ENCODE measurements around the gene SMARCA2. TPM values are rescaled to one million over a fixed set of nuclear protein-coding genes. Genes with fewer than 3 reads are reported as not detected.

Gene SMARCA2
- polyA plus RNA-seq, 1 donor from 2014 or later, result 150 TPM

GRCh38 chr9:2215921-2216441 is 200.8 kb downstream of the SMARCA2 start:
- no peak overlapping the region for H3K4me2 ChIP-seq (ENCODE audit: low read length)
- TF ChIP-seq TAF1 (IDR thresholded peaks at IDR 0.05; ENCODE audit: low read depth) (no peak), POLR2AphosphoS5 (IDR thresholded peaks at IDR 0.05) (no peak), SMC3 (conservative IDR thresholded peaks at IDR 0.05; ENCODE audit: poor library complexity) (no peak), EZH2 (IDR thresholded peaks at IDR 0.05; ENCODE audit: borderline replicate concordance, insufficient read depth, low read length, poor library complexity, severe bottlenecking) (no peak), CTCF (IDR thresholded peaks at IDR 0.05; ENCODE audit: poor library complexity, severe bottlenecking) (no peak), MXI1 (conservative IDR thresholded peaks at IDR 0.05; ENCODE audit: poor library complexity, severe bottlenecking) (no peak), EP300 (conservative IDR thresholded peaks at IDR 0.05; ENCODE audit: poor library complexity, severe bottlenecking) (no peak)
- no peaks in the 10 kb centered on the region for H3K27me3 ChIP-seq (ENCODE audit: insufficient read depth, low read depth, low read length)
- no peak overlapping the region for H2AFZ ChIP-seq (ENCODE audit: low read depth, low read length)
- H3K79me2 ChIP-seq (replicated peaks; ENCODE audit: insufficient read depth, low read length), result no peaks in the 10 kb centered on the region
- no peaks in the 10 kb centered on the region for H3K9me2 ChIP-seq (ENCODE audit: insufficient read depth, low read length)
- no peak overlapping the region for H3K4me3 ChIP-seq (ENCODE audit: low read length)
- no peaks in the 10 kb centered on the region for H3K36me3 ChIP-seq (ENCODE audit: insufficient read depth, low read length)
- H3K9me3 ChIP-seq (ENCODE audit: low read length), result no peaks in the 10 kb centered on the region
- H3K9ac ChIP-seq (ENCODE audit: low read length), result no peak overlapping the region
- H4K20me1 ChIP-seq (ENCODE audit: insufficient read depth), result no peaks in the 10 kb centered on the region
- no peaks in the 10 kb centered on the region for H3F3A ChIP-seq (ENCODE audit: insufficient read depth, low read length, poor library complexity, severe bottlenecking)
- no peak overlapping the region for H3K27ac ChIP-seq (ENCODE audit: low read length)

GRCh38 chr9:2216591-2216990 is 201.4 kb downstream of the SMARCA2 start:
- Histone ChIP-seq H3K9me3 (ENCODE audit: low read length) (no peaks in the 10 kb centered on the region), H3K4me3 (ENCODE audit: low read length) (no peak overlapping the region), H2AFZ (ENCODE audit: low read depth, low read length) (no peak overlapping the region), H3K27ac (ENCODE audit: low read length) (no peak overlapping the region), H3K9ac (ENCODE audit: low read length) (no peak overlapping the region), H3K27me3 (ENCODE audit: insufficient read depth, low read depth, low read length) (no peaks in the 10 kb centered on the region), H4K20me1 (ENCODE audit: insufficient read depth) (no peaks in the 10 kb centered on the region), H3K36me3 (ENCODE audit: insufficient read depth, low read length) (no peaks in the 10 kb centered on the region), H3K79me2 (replicated peaks; ENCODE audit: insufficient read depth, low read length) (no peaks in the 10 kb centered on the region), H3K4me2 (ENCODE audit: low read length) (no peak overlapping the region), H3K9me2 (ENCODE audit: insufficient read depth, low read length) (no peaks in the 10 kb centered on the region), H3F3A (ENCODE audit: insufficient read depth, low read length, poor library complexity, severe bottlenecking) (no peaks in the 10 kb centered on the region)
- no peak for TF ChIP-seq POLR2AphosphoS5 (IDR thresholded peaks at IDR 0.05)
- no peak for TF ChIP-seq RAD21 (conservative IDR thresholded peaks at IDR 0.05)
- TF ChIP-seq MXI1 (conservative IDR thresholded peaks at IDR 0.05; ENCODE audit: poor library complexity, severe bottlenecking), result no peak
- no peak for TF ChIP-seq EP300 (conservative IDR thresholded peaks at IDR 0.05; ENCODE audit: poor library complexity, severe bottlenecking)

GRCh38 chr9:2217540-2217939 is 202.4 kb downstream of the SMARCA2 start:
- no peaks in the 10 kb centered on the region for H3K9me3 ChIP-seq (ENCODE audit: low read length)
- no peak overlapping the region for H3K27ac ChIP-seq (ENCODE audit: low read length)
- no peak for TF ChIP-seq SMC3 (conservative IDR thresholded peaks at IDR 0.05; ENCODE audit: poor library complexity)
- TF ChIP-seq CTCF (IDR thresholded peaks at IDR 0.05; ENCODE audit: poor library complexity, severe bottlenecking), result no peak
- no peak for TF ChIP-seq EZH2 (IDR thresholded peaks at IDR 0.05; ENCODE audit: borderline replicate concordance, insufficient read depth, low read length, poor library complexity, severe bottlenecking)
- TF ChIP-seq REST (IDR thresholded peaks at IDR 0.05; ENCODE audit: borderline replicate concordance), result no peak
- no peak for TF ChIP-seq EP300 (conservative IDR thresholded peaks at IDR 0.05; ENCODE audit: poor library complexity, severe bottlenecking)
- no peak for TF ChIP-seq POLR2AphosphoS5 (IDR thresholded peaks at IDR 0.05)
- no peak for TF ChIP-seq TAF1 (IDR thresholded peaks at IDR 0.05; ENCODE audit: low read depth)
- no peak for TF ChIP-seq RAD21 (conservative IDR thresholded peaks at IDR 0.05)
- no peak for TF ChIP-seq MXI1 (conservative IDR thresholded peaks at IDR 0.05; ENCODE audit: poor library complexity, severe bottlenecking)
- H2AFZ ChIP-seq (ENCODE audit: low read depth, low read length), result no peak overlapping the region
- no peak overlapping the region for H3K4me3 ChIP-seq (ENCODE audit: low read length)
- H3K27me3 ChIP-seq (ENCODE audit: insufficient read depth, low read depth, low read length), result no peaks in the 10 kb centered on the region
- H3K36me3 ChIP-seq (ENCODE audit: insufficient read depth, low read length), result no peaks in the 10 kb centered on the region
- no peak overlapping the region for H3K9ac ChIP-seq (ENCODE audit: low read length)
- H3K4me2 ChIP-seq (ENCODE audit: low read length), result no peak overlapping the region
- no peaks in the 10 kb centered on the region for H4K20me1 ChIP-seq (ENCODE audit: insufficient read depth)
- H3K9me2 ChIP-seq (ENCODE audit: insufficient read depth, low read length), result no peaks in the 10 kb centered on the region
- H3K79me2 ChIP-seq (replicated peaks; ENCODE audit: insufficient read depth, low read length), result no peaks in the 10 kb centered on the region
- no peaks in the 10 kb centered on the region for H3F3A ChIP-seq (ENCODE audit: insufficient read depth, low read length, poor library complexity, severe bottlenecking)
